MM.1S (cell line): ENCODE measurements around the gene HSP90AA1.

ENCODE experiments used
- CTCF ChIP-seq: fragments of 300-600 bp; sonication (generic); IDR thresholded peaks from 2 replicates; pipeline ENCODE4 v1.5.1; 2016; ENCODE audit warnings: antibody characterized with exemption, low read length, mixed read lengths
- EZH2 ChIP-seq: fragments of 300-600 bp; sonication (generic); optimal IDR thresholded peaks from 2 replicates; pipeline ENCODE3; 2017; ENCODE audit warnings: low read depth, mild to moderate bottlenecking, antibody characterized with exemption, low read length, mixed read lengths

- no peak for TF ChIP-seq CTCF
- TF ChIP-seq EZH2 = no peak
These were observed 47.7 kb downstream of the HSP90AA1 start for GRCh38 chr14:102039157-102039556.
